HG03139 (cell line): ENCODE measurements around the gene CAPN6.

Experiments used
- ATAC-seq: cut with Tn5 transposase; IDR thresholded peaks from one replicate; pipeline ENCODE4 v1.9.1; 2021; ENCODE audit not compliant: unreplicated experiment

CAPN6 gene

GRCh38 chrX:111270339-111270738 is at the start of gene CAPN6:
CAPN6 (minus strand) TSS chrX:111270483; CDS start chrX:111263936, 6,547 bp downstream.
- no peak for ATAC-seq

GRCh38 chrX:111319451-111319850 is 49.2 kb upstream of the CAPN6 start:
- no peak for ATAC-seq

- ATAC-seq = no peak
Measured at GRCh38 chrX:111318901-111319300, 48.6 kb upstream of the CAPN6 start.

GRCh38 chrX:111309083-111309482 is 38.8 kb upstream of the CAPN6 start:
- ATAC-seq = no peak

- ATAC-seq = no peak
Measured at GRCh38 chrX:111308039-111308438, 37.8 kb upstream of the CAPN6 start.

- no peak for ATAC-seq
Measured at GRCh38 chrX:111302284-111302683, 32.0 kb upstream of the CAPN6 start.

GRCh38 chrX:111288841-111289240 is 18.6 kb upstream of the CAPN6 start:
- ATAC-seq = no peak

- no peak for ATAC-seq
Measured at GRCh38 chrX:111284631-111285293, 14.5 kb upstream of the CAPN6 start.

- no peak for ATAC-seq
Measured at GRCh38 chrX:111283446-111283845, 13.2 kb upstream of the CAPN6 start.

GRCh38 chrX:111282991-111283390 is 12.7 kb upstream of the CAPN6 start:
- no peak for ATAC-seq

GRCh38 chrX:111282139-111282538 is 11.9 kb upstream of the CAPN6 start:
- ATAC-seq = no peak

- no peak for ATAC-seq
Measured at GRCh38 chrX:111268506-111268905, 1.8 kb downstream of the CAPN6 start.

- no peak for ATAC-seq
Measured at GRCh38 chrX:111265486-111265885, 4.8 kb downstream of the CAPN6 start.

GRCh38 chrX:111264385-111264784 is 5.9 kb downstream of the CAPN6 start:
- no peak for ATAC-seq

GRCh38 chrX:111262086-111262485 is 8.2 kb downstream of the CAPN6 start:
- no peak for ATAC-seq

- ATAC-seq = no peak
Measured at GRCh38 chrX:111260451-111260850, 9.8 kb downstream of the CAPN6 start.

GRCh38 chrX:111259559-111259958 is 10.7 kb downstream of the CAPN6 start:
- no peak for ATAC-seq

- ATAC-seq = no peak
Measured at GRCh38 chrX:111257733-111258132, 12.6 kb downstream of the CAPN6 start.

- no peak for ATAC-seq
Measured at GRCh38 chrX:111254896-111255693, 15.2 kb downstream of the CAPN6 start.

GRCh38 chrX:111244235-111244750 is 26.0 kb downstream of the CAPN6 start:
- ATAC-seq = no peak

- ATAC-seq = no peak
Measured at GRCh38 chrX:111216293-111216801, 53.9 kb downstream of the CAPN6 start.

GRCh38 chrX:111207851-111208250 is 62.4 kb downstream of the CAPN6 start:
- ATAC-seq = no peak
